ENCODE data around the gene HECTD3. TPM values are rescaled to one million over a fixed set of nuclear protein-coding genes. Genes with fewer than 3 reads are reported as not detected.

The HECTD3 gene
- total and polyA plus RNA-seq, 5 donors from 2014 or later: 24.2 to 58.4 (median 29.7) TPM

DNA sequence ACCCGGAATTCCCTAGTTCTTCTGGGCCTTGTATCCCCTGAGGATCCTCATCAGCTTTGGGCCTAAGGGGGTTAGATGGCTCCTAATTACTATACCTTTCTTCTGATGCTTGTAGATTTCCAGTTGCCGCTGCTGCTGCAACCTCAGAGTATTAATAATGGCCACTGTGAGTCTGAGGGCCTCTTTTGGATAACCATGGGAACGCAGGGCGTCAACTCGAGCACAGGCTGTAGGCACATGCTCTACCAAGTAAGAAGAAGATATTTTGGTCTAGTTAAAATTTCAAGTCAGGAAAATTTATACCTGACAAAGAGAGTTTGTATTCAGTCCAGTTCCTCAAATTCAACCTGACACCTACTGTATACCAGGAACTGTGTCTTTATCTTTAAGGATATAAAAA lies 29.2 kb upstream of the HECTD3 start:
- Histone ChIP-seq H3K4me3 (ENCODE audit: low read depth, low read length) (no peak overlapping the region), H3K36me3 (ENCODE audit: control insufficient read depth, insufficient read depth, low read length) (no peaks in the 10 kb centered on the region), H3K9me3 (ENCODE audit: control insufficient read depth in 2 of 2, low read length in 2 of 2) (no peaks in the 10 kb centered on the region), H3K27ac (ENCODE audit: insufficient read depth, low read length, poor library complexity, severe bottlenecking) (no peak overlapping the region), H3K27me3 (ENCODE audit: control insufficient read depth, insufficient read depth, low read length) (no peaks in the 10 kb centered on the region), H3K4me1 (ENCODE audit: control insufficient read depth, insufficient read depth, low read length, poor library complexity, severe bottlenecking) (no peaks in the 10 kb centered on the region)
- Mint-ChIP-seq H3K36me3 (no peaks in the 10 kb centered on the region), H3K27ac (no peak overlapping the region), H3K27me3 (peaks cover 5% of the 10 kb centered on the region), H3K9me3 (no peaks in the 10 kb centered on the region), H3K4me1 (no peaks in the 10 kb centered on the region), H3K4me3 (no peak overlapping the region)
- DNase-seq (no peak), ATAC-seq (ENCODE audit: low read depth in 2 of 2) (no peak)

DNA sequence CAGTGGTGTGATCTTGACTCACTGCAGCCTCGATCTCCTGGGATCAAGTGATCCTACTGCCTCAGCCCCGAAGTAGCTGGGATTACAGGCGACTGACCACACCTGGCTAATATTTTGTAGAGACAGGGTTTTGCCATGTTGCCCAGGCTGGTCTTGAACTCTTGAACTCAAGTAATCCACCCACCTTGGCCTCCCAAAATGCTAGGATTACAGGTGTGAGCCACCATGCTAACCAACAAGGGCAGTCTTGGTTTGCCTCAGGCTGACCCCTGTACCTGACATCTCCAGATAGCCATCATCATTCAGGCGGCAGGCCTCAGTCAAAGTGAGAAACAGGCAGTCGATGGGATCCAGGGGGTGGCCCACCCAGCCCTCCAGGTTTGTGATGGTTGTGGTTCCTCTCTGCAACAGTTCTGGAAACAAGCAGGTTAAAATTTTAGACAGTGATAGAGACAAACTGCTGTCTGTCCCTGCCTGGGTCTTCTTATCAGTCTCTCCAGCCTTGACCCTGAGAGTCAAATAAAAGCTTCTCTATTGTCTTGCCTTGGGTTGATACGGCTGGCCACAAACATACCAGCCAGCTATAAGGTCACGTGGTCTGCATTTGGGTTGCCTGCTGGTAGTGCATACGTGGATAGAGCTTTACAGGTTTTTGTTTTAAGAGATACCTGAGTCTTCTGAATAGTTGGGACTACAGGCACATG lies 27.7 kb upstream of the HECTD3 start:
- no peaks in the 10 kb centered on the region for H3K9me3 ChIP-seq (ENCODE audit: control insufficient read depth in 2 of 2, low read length in 2 of 2)
- no peak for DNase-seq
- H3K9me3 Mint-ChIP-seq: no peaks in the 10 kb centered on the region

DNA sequence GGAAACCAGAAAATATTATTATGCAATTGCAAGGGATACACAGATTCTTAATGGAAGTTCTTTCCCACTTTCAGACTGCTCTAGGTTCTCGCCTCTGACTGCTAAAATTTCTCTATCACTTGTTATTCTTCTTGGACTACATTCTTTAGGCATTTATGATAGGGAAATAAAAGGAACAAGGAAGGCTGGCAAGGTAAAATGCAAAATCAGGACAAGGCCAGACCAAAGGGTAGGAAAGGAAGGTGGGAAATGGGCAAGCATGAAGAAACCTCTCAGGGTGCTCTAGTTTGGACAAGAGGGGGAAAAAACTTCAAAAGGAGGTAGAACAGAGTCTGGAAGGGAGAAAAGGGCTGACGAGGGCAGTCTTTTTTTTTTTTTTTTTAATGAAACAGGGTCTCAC lies 27.1 kb upstream of the HECTD3 start:
- no peaks in the 10 kb centered on the region for H3K9me3 Mint-ChIP-seq
- DNase-seq (no peak), ATAC-seq (ENCODE audit: low read depth in 2 of 2) (no peak)
- H3K27me3 Mint-ChIP-seq: peaks cover 13% of the 10 kb centered on the region
- no peaks in the 10 kb centered on the region for H3K36me3 Mint-ChIP-seq
- H3K27ac Mint-ChIP-seq: no peak overlapping the region
- no peak overlapping the region for H3K4me3 Mint-ChIP-seq
- Histone ChIP-seq H3K4me1 (ENCODE audit: control insufficient read depth, insufficient read depth, low read length, poor library complexity, severe bottlenecking) (no peaks in the 10 kb centered on the region), H3K9me3 (ENCODE audit: control insufficient read depth in 2 of 2, low read length in 2 of 2) (no peaks in the 10 kb centered on the region), H3K36me3 (ENCODE audit: control insufficient read depth, insufficient read depth, low read length) (no peaks in the 10 kb centered on the region), H3K4me3 (ENCODE audit: low read depth, low read length) (no peak overlapping the region), H3K27ac (ENCODE audit: insufficient read depth, low read length, poor library complexity, severe bottlenecking) (no peak overlapping the region), H3K27me3 (ENCODE audit: control insufficient read depth, insufficient read depth, low read length) (no peaks in the 10 kb centered on the region)
- peaks cover 0 to 2% (median 0%) of the 10 kb centered on the region in 4 donors for H3K4me1 Mint-ChIP-seq

More for the DNA sequence above, 27.7 kb upstream of the HECTD3 start:
- no peak overlapping the region for H3K4me3 Mint-ChIP-seq
- Histone ChIP-seq H3K36me3 (ENCODE audit: control insufficient read depth, insufficient read depth, low read length) (no peaks in the 10 kb centered on the region), H3K27ac (ENCODE audit: insufficient read depth, low read length, poor library complexity, severe bottlenecking) (no peak overlapping the region), H3K4me1 (ENCODE audit: control insufficient read depth, insufficient read depth, low read length, poor library complexity, severe bottlenecking) (no peaks in the 10 kb centered on the region), H3K27me3 (ENCODE audit: control insufficient read depth, insufficient read depth, low read length) (no peaks in the 10 kb centered on the region), H3K4me3 (ENCODE audit: low read depth, low read length) (no peak overlapping the region)
- no peaks in the 10 kb centered on the region for H3K4me1 Mint-ChIP-seq
- peaks cover 13% of the 10 kb centered on the region for H3K27me3 Mint-ChIP-seq
- no peak for ATAC-seq (ENCODE audit: low read depth in 2 of 2)
- H3K36me3 Mint-ChIP-seq: no peaks in the 10 kb centered on the region
- H3K27ac Mint-ChIP-seq: no peak overlapping the region

DNA sequence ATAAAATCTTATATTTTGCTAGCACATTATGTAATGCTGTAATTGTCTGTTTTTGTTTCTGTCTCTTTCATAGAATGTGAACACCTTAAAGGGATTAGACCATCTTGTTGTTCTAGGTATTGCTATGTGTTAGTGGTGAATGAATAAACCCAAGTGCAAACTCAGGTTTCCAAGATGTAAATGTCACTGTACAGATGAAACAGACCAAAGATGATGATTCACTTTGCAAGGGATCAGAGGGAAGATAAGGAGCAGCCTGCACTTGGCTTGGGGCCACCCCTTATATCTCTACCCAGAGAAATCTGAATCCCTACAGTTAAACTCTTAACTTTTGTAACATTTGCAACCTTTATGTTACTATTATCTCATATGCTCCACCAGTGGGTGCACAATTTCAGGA lies 26.3 kb upstream of the HECTD3 start:
- H3K36me3 Mint-ChIP-seq: no peaks in the 10 kb centered on the region

DNA sequence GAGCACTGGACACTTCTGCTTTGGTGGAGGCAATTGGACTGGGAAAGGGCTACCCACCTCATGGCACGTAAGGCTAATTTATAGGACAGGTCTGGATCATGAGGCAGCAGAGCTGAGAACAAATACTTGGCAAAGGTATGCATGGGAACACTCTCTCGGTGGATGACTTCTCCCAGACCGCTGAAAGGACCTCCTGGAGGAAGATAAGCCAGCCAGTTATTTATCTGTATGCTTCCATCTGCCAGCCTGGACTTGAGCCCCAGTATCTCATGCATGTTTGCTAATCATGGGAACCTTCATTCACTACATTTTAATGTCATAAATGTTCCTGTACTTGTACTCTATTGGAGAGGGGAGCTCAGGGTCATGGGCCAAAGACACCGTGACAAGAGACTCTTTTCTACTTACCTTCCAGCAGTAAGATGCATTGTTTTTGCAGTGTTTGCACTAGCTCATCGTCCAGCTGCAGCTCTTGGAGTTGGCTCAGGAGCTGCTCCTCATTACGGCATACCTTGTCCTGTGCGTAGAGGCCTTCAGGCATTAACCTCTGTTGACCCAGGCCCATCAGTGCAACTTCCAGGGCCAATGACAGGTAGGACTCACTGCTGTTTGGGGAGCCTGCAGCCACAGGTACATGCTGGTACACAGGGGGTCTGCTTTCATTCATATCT lies 24.6 kb upstream of the HECTD3 start:
- H3K27ac Mint-ChIP-seq: no peak overlapping the region
- no peaks in the 10 kb centered on the region for H3K9me3 Mint-ChIP-seq
- DNase-seq (no peak), ATAC-seq (ENCODE audit: low read depth in 2 of 2) (no peak)
- Histone ChIP-seq H3K4me1 (ENCODE audit: control insufficient read depth, insufficient read depth, low read length, poor library complexity, severe bottlenecking) (no peaks in the 10 kb centered on the region), H3K27ac (ENCODE audit: insufficient read depth, low read length, poor library complexity, severe bottlenecking) (no peak overlapping the region), H3K4me3 (ENCODE audit: low read depth, low read length) (no peak overlapping the region), H3K36me3 (ENCODE audit: control insufficient read depth, insufficient read depth, low read length) (no peaks in the 10 kb centered on the region), H3K27me3 (ENCODE audit: control insufficient read depth, insufficient read depth, low read length) (no peaks in the 10 kb centered on the region), H3K9me3 (ENCODE audit: control insufficient read depth in 2 of 2, low read length in 2 of 2) (no peaks in the 10 kb centered on the region)
- peaks cover 8% of the 10 kb centered on the region for H3K27me3 Mint-ChIP-seq
- H3K36me3 Mint-ChIP-seq: no peaks in the 10 kb centered on the region
- H3K4me1 Mint-ChIP-seq: peaks cover 0 to 2% (median 0%) of the 10 kb centered on the region in 4 donors
- no peak overlapping the region for H3K4me3 Mint-ChIP-seq

More for the DNA sequence above, 26.3 kb upstream of the HECTD3 start:
- no peak for DNase-seq
- Histone ChIP-seq H3K27me3 (ENCODE audit: control insufficient read depth, insufficient read depth, low read length) (no peaks in the 10 kb centered on the region), H3K27ac (ENCODE audit: insufficient read depth, low read length, poor library complexity, severe bottlenecking) (no peak overlapping the region), H3K36me3 (ENCODE audit: control insufficient read depth, insufficient read depth, low read length) (no peaks in the 10 kb centered on the region), H3K4me3 (ENCODE audit: low read depth, low read length) (no peak overlapping the region), H3K9me3 (ENCODE audit: control insufficient read depth in 2 of 2, low read length in 2 of 2) (no peaks in the 10 kb centered on the region), H3K4me1 (ENCODE audit: control insufficient read depth, insufficient read depth, low read length, poor library complexity, severe bottlenecking) (no peaks in the 10 kb centered on the region)
- peaks cover 0 to 2% (median 0%) of the 10 kb centered on the region in 4 donors for H3K4me1 Mint-ChIP-seq
- peaks cover 9% of the 10 kb centered on the region for H3K27me3 Mint-ChIP-seq
- no peak overlapping the region for H3K4me3 Mint-ChIP-seq
- no peak overlapping the region for H3K27ac Mint-ChIP-seq
- ATAC-seq (ENCODE audit: low read depth in 2 of 2): no peak
- H3K9me3 Mint-ChIP-seq: no peaks in the 10 kb centered on the region

DNA sequence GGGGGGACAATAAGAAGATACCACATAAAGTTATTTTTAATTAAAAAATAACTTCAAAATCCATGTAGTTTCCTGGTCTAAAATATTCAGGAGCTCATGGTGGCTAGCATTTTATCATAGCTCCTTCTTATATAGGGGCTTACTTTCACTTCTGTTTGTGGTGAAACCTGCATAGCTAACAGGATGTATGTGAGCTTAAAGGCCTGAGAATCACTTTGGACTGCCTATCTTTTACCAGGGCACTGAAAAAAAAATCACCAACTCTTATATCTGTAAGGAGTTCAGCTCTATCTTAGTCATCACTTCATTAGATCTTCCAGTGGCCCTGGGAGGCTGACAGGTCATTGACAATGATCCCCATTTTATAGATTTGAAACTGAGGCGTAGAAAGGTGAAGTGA lies 22.2 kb upstream of the HECTD3 start:
- Mint-ChIP-seq H3K27me3 (peaks cover 17% of the 10 kb centered on the region), H3K4me1 (peaks cover 0 to 2% (median 0%) of the 10 kb centered on the region in 4 donors), H3K27ac (peak overlapping the region in 1 of 3 donors; percentile 20), H3K4me3 (no peak overlapping the region), H3K9me3 (no peaks in the 10 kb centered on the region), H3K36me3 (no peaks in the 10 kb centered on the region)
- Histone ChIP-seq H3K36me3 (ENCODE audit: control insufficient read depth, insufficient read depth, low read length) (no peaks in the 10 kb centered on the region), H3K4me3 (ENCODE audit: low read depth, low read length) (no peak overlapping the region), H3K4me1 (ENCODE audit: control insufficient read depth, insufficient read depth, low read length, poor library complexity, severe bottlenecking) (no peaks in the 10 kb centered on the region), H3K27ac (ENCODE audit: insufficient read depth, low read length, poor library complexity, severe bottlenecking) (no peak overlapping the region), H3K27me3 (ENCODE audit: control insufficient read depth, insufficient read depth, low read length) (no peaks in the 10 kb centered on the region), H3K9me3 (ENCODE audit: control insufficient read depth in 2 of 2, low read length in 2 of 2) (no peaks in the 10 kb centered on the region)
- ATAC-seq (ENCODE audit: low read depth in 2 of 2): peak in 1 of 2 donors; percentile 42
- DNase-seq: peak in 1 of 3 donors; percentile 42

DNA sequence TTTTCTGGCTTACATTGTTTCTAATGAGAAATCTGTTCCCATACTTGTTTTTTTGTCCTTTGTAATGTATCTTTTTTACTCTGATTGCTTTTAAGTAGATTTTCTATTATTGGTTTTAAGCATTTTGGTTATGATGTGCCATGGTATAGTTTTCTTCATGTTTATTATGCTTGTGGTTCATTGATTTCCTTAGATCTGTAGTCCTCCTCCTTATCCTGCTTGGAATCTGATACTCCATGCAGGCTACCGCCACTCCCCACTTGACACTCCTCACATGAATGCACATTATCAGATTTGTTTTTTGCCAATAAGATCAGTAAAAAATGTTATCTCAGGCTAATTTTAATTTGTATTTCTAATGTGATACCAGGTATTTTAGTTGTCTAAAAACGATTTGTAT lies 21.7 kb upstream of the HECTD3 start:
- DNase-seq (no peak), ATAC-seq (ENCODE audit: low read depth in 2 of 2) (no peak)
- Histone ChIP-seq H3K27me3 (ENCODE audit: control insufficient read depth, insufficient read depth, low read length) (no peaks in the 10 kb centered on the region), H3K4me1 (ENCODE audit: control insufficient read depth, insufficient read depth, low read length, poor library complexity, severe bottlenecking) (no peaks in the 10 kb centered on the region), H3K27ac (ENCODE audit: insufficient read depth, low read length, poor library complexity, severe bottlenecking) (no peak overlapping the region), H3K9me3 (ENCODE audit: control insufficient read depth in 2 of 2, low read length in 2 of 2) (no peaks in the 10 kb centered on the region), H3K4me3 (ENCODE audit: low read depth, low read length) (no peak overlapping the region), H3K36me3 (ENCODE audit: control insufficient read depth, insufficient read depth, low read length) (no peaks in the 10 kb centered on the region)
- no peaks in the 10 kb centered on the region for H3K9me3 Mint-ChIP-seq
- no peak overlapping the region for H3K4me3 Mint-ChIP-seq
- H3K4me1 Mint-ChIP-seq: peaks cover 0 to 2% (median 0%) of the 10 kb centered on the region in 4 donors
- peaks cover 18% of the 10 kb centered on the region for H3K27me3 Mint-ChIP-seq
- H3K36me3 Mint-ChIP-seq: no peaks in the 10 kb centered on the region
- no peak overlapping the region for H3K27ac Mint-ChIP-seq

DNA sequence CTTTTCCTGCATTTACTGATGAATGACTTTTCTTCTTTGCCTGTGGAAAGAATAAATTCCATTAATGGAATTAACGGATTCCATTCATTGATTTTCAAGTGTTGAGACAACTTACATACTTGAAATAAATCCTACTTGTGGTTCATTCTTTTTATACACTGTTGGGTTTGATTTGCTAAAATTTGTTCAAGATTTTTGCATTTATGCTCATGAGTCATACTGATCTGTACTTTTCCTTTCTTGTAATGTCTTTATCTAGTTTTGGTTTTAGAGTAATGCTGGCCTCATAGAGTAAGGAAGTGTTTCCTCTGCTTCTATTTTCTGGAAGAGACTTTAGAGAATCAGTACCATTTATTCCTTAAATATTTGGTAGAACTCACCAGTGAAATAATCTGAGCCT lies 15.3 kb upstream of the HECTD3 start:
- no peaks in the 10 kb centered on the region for H3K27me3 ChIP-seq (ENCODE audit: control insufficient read depth, insufficient read depth, low read length)
- ATAC-seq (ENCODE audit: low read depth in 2 of 2) (no peak), DNase-seq (peak in 1 of 3 donors; percentile 28)
- no peak overlapping the region for H3K4me3 ChIP-seq (ENCODE audit: low read depth, low read length)
- no peak overlapping the region for H3K27ac Mint-ChIP-seq
- H3K36me3 Mint-ChIP-seq: no peaks in the 10 kb centered on the region
- H3K4me1 Mint-ChIP-seq: peaks cover 0 to 9% (median 4%) of the 10 kb centered on the region in 4 donors
- peaks cover 0 to 2% (median 0%) of the 10 kb centered on the region in 7 donors for H3K9me3 Mint-ChIP-seq
- no peak overlapping the region for H3K27ac ChIP-seq (ENCODE audit: insufficient read depth, low read length, poor library complexity, severe bottlenecking)
- H3K27me3 Mint-ChIP-seq: peaks cover 26% of the 10 kb centered on the region
- no peaks in the 10 kb centered on the region for H3K4me1 ChIP-seq (ENCODE audit: control insufficient read depth, insufficient read depth, low read length, poor library complexity, severe bottlenecking)
- H3K4me3 Mint-ChIP-seq: no peak overlapping the region
- H3K36me3 ChIP-seq (ENCODE audit: control insufficient read depth, insufficient read depth, low read length): no peaks in the 10 kb centered on the region
- H3K9me3 ChIP-seq (ENCODE audit: control insufficient read depth in 2 of 2, low read length in 2 of 2): no peaks in the 10 kb centered on the region
